HepG2 (cell line): ENCODE results near the gene TGM1. TPM values are rescaled to one million over a fixed set of nuclear protein-coding genes. Genes with fewer than 3 reads are reported as not detected.

Experiments used
- ARHGAP35 ChIP-seq: sonication (generic); formaldehyde crosslinking; IDR thresholded peaks from 2 replicates; pipeline ENCODE4 v1.9.0; 2022; ENCODE audit warnings: mild to moderate bottlenecking, inconsistent platforms, moderate library complexity, missing genetic modification reagents, borderline replicate concordance
- ARID2 ChIP-seq: sonication (generic); formaldehyde crosslinking; IDR thresholded peaks from 2 replicates; pipeline ENCODE4 v1.8.1; 2022; ENCODE audit warnings: mild to moderate bottlenecking, missing genetic modification reagents, borderline replicate concordance
- ATM ChIP-seq: fragments of 450-650 bp; IDR thresholded peaks from 2 replicates; pipeline ENCODE4 v1.7.1; 2017; ENCODE audit warnings: mild to moderate bottlenecking, borderline replicate concordance
- BHLHE40 ChIP-seq: IDR thresholded peaks from 2 replicates; pipeline ENCODE4 v1.6.1; 2011; ENCODE audit warnings: low read length, improper control_type of control experiment
- CBFB ChIP-seq: sonication (generic); formaldehyde crosslinking; IDR thresholded peaks from 2 replicates; pipeline ENCODE4 v1.4.0; 2020; ENCODE audit warnings: missing genetic modification reagents
- KMT2B ChIP-seq: IDR thresholded peaks from 2 replicates; pipeline ENCODE4 v1.6.1; 2016; ENCODE audit warnings: missing genetic modification reagents, missing compliant biosample characterization
- LRRFIP1 ChIP-seq: sonication (generic); formaldehyde crosslinking; conservative IDR thresholded peaks from 2 replicates; pipeline ENCODE4 v1.4.0; 2020; ENCODE audit warnings: missing genetic modification reagents
- MAFF ChIP-seq: IDR thresholded peaks from 2 replicates; pipeline ENCODE4 v1.6.1; 2011; ENCODE audit warnings: low read depth, low read length, improper control_type of control experiment
- SALL1 ChIP-seq: sonication (generic); formaldehyde crosslinking; IDR thresholded peaks from 2 replicates; pipeline ENCODE4 v1.8.0; 2022; ENCODE audit warnings: mild to moderate bottlenecking, missing genetic modification reagents
- SALL2 ChIP-seq: sonication (generic); formaldehyde crosslinking; IDR thresholded peaks from 2 replicates; pipeline ENCODE4 v1.8.1; 2023; ENCODE audit warnings: mild to moderate bottlenecking, missing genetic modification reagents, inconsistent platforms
- STAT6 ChIP-seq: sonication (generic); formaldehyde crosslinking; IDR thresholded peaks from 2 replicates; pipeline ENCODE4 v1.4.0; 2020; ENCODE audit warnings: missing genetic modification reagents, mild to moderate bottlenecking, borderline replicate concordance
- ZBTB34 ChIP-seq: sonication (generic); formaldehyde crosslinking; IDR thresholded peaks from 2 replicates; pipeline ENCODE4 v1.8.0; 2022; ENCODE audit warnings: mild to moderate bottlenecking, missing genetic modification reagents
- ZFP1 ChIP-seq: IDR thresholded peaks from 2 replicates; pipeline ENCODE4 v1.6.1; 2016
- ZNF281 ChIP-seq: sonication (generic); formaldehyde crosslinking; IDR thresholded peaks from 2 replicates; pipeline ENCODE4 v1.4.0; 2020; ENCODE audit warnings: missing genetic modification reagents, borderline replicate concordance
- ZNF598 ChIP-seq: sonication (generic); formaldehyde crosslinking; IDR thresholded peaks from 2 replicates; pipeline ENCODE4 v1.5.1; 2020; ENCODE audit warnings: mild to moderate bottlenecking, missing genetic modification reagents, borderline replicate concordance
- ZNF670 ChIP-seq: sonication (generic); formaldehyde crosslinking; IDR thresholded peaks from 2 replicates; pipeline ENCODE4 v1.8.0; 2022; ENCODE audit warnings: mild to moderate bottlenecking, missing genetic modification reagents, borderline replicate concordance
- ZSCAN30 ChIP-seq: sonication (generic); formaldehyde crosslinking; IDR thresholded peaks from 2 replicates; pipeline ENCODE4 v1.5.0; 2020; ENCODE audit warnings: mild to moderate bottlenecking, missing genetic modification reagents
- polyA plus RNA-seq, 8 experiments: library from polyadenylated mRNA; depleted of rRNA in 3 of 8; stranded (reverse) in 7 of 8; unstranded in 1 of 8; fragments of >200 nt; fragmentation: Illumina TruSeq in 4 of 8; extraction: Trizol in 4 of 8; gene quantifications; 2 replicates each; pipeline versions ENCODE4 v1.2.1 to v1.2.3, GENCODE V29; 2011 to 2016; ENCODE audit warnings: low read depth in 4 of 8, missing spikeins in 1 of 8, mixed read lengths in 1 of 8; ENCODE audit not compliant: insufficient read depth in 1 of 8
- total RNA-seq, 5 experiments: library from RNA; depleted of rRNA; stranded (reverse); fragments of >200 nt; fragmentation: Illumina TruSeq; extraction: Trizol; gene quantifications; 2 replicates each; pipeline ENCODE4 v1.2.3, GENCODE V29; 2016; ENCODE audit warnings: low read depth in 1 of 5

TGM1 gene
- total and polyA plus RNA-seq, 2 of the 13 experiments (the other 11 are each of a cell fraction or from before 2014, with no cell fraction given): 3.2 to 10.6 TPM

GRCh38 chr14:24231263-24232120 lies 31.5 kb downstream of the TGM1 start (continued):
- TF ChIP-seq ATM: no peak
- 0 out of 2 replicates have a peak, but pooled peaks have one; percentile 44 for TF ChIP-seq SALL2 (CRISPR knock-in tag)
- TF ChIP-seq SALL1 (CRISPR knock-in tag): peak; percentile 33; the same call in 1 of the 2 replicates
- peak; percentile 37; the same call in 1 of the 2 replicates for TF ChIP-seq ZNF598
- TF ChIP-seq STAT6 (CRISPR knock-in tag): 0 out of 2 replicates have a peak, but pooled peaks have one; percentile 51
- TF ChIP-seq ZSCAN30: peak; percentile 49; the same call in 1 of the 2 replicates
- no peak; the same call in 1 of the 2 replicates for TF ChIP-seq ZNF670 (CRISPR knock-in tag)
- peak; percentile 17; the same call in 1 of the 2 replicates for TF ChIP-seq ZFP1
- peak; percentile 47; the same call in 1 of the 2 replicates for TF ChIP-seq MAFF
- TF ChIP-seq BHLHE40: no peak
- TF ChIP-seq CBFB (CRISPR knock-in tag): no peak
- TF ChIP-seq ZBTB34: peak; percentile 56; the same call in 1 of the 2 replicates
- peak; percentile 93 for TF ChIP-seq ARID2 (CRISPR knock-in tag)
- 0 out of 2 replicates have a peak, but pooled peaks have one; percentile 66 for TF ChIP-seq ARHGAP35
- TF ChIP-seq ZNF281 (CRISPR knock-in tag): no peak
- TF ChIP-seq LRRFIP1: peak; percentile 52; the same call in 1 of the 2 replicates
- TF ChIP-seq KMT2B (CRISPR knock-in tag): no peak
